ENCODE results near the gene PDZRN3.

The PDZRN3 gene

DNA sequence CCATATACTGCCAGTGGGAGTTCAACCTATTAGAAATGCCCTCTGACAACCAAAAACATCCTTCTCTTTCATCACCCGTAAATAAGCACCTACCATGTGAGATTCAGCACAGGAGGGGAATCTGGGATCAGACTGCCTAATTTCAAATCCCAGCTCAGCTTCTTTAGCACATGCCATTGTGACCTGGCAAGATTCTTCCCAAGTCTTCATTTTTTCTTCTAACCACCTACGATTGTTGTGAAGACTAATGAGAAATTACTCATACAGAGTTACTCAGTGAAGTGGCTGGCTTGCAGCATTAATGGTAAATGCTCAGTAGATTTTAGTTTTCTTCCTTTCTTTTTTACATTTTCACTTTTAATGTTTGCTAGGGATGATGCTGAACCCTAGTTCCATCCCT, 176.7 kb downstream of the PDZRN3 start:
- no peak for DNase-seq

DNA sequence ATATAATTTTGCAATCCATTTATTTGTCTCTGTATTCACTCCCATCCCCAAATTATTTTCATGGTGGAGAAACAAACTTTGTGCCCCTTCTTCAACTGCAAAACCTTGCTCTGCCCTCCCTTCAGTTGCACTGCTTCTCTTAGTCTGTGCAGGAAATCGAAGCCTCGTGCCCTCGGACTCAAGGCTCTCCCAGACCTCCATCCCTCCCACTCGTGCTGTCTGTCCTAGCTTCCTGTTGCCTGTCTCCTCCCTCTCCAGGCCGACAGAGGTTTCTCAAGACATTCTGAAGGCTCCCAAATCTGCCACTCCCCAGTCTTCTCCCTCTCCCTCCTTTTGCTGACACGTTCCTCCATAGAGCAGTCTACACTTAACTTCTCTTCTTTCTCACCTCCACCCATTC, 177.6 kb downstream of the PDZRN3 start:
- no peak for DNase-seq

DNA sequence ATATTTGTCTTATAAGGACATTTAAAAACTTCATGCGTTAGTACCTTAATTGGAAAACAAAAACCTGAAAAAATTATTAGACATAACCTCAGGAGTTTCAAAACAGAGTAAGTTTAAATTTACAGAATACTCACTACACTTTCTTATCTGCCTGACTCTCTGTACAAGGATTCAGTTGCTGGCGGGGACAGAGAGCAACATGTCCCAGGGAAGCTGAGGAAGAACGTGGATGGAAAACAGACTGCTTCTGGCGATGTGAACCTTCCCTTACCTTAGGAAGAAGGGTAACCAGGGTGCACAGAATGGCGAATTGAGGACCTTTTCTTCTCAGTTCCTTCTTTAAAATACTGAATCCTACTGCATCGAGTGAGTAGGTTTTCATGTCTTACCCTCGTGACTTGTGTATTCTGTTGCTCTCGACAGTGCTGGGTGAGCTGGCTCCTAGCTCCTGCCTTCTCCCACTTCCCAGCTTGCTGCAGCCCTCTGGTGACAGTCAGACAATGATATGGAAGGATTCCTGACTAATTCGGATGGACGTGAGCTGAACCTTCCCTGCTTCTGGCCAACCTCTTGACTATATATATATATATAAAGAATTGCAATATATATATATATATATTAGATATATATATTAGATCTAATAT, 178.2 kb downstream of the PDZRN3 start:
- DNase-seq: no peak

DNA sequence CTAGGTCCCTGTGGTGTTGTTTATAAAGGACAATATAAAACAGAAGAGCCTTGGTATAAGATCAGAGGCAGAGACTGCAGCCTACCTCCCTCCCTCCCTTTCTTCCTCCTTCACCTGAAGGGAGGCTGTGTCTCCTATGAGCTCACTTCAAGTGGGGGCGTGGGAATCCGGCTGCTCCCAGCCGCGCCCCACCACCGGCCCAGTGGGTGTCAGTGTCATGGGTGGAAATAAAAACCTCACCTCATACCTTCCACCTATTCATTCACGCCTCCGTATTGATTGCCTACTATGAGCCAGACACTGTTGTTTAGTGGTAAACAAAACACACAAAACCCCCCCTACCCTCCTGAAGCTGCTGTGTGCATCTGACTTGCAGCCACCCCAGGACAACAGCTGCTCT, 181.9 kb downstream of the PDZRN3 start:
- no peak for DNase-seq

DNA sequence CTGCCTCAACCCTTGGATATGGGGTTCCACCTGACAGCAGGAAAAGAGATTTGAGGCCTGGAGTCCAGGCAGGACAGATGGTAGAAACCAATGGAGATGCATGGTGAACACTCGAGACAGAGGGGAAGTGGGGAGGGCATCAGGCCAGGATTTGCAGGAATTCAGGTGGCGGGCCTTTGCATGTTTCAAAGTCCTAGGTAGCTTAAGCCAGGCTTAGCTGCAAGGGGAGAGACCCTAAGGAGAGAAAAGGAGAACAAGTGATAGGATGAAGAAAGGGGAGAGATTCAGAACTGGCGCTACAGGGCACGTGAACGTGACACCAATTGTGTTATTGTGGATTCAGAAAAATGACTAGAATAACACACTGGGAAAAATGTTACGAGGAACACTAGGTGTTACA, 182.6 kb downstream of the PDZRN3 start:
- DNase-seq: no peak

DNA sequence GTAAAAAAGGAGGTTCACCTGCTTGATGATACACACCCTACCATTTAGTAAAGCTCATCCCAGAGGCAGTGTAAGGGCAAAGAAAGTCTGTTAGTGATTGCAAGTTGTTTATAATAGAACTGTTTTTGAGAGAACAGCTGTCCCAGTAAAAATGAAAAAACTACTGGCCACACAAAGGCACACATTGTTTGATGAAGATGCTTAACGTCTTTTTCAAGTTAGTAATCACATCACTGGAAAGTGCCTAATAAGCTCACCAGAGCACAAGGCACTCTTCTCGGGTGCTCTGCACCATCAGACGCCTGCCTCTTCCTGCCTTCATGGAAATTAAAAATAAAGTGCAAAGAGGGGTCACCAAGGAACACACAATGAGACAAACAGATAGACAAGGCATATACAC, 186.9 kb downstream of the PDZRN3 start:
- DNase-seq: no peak

DNA sequence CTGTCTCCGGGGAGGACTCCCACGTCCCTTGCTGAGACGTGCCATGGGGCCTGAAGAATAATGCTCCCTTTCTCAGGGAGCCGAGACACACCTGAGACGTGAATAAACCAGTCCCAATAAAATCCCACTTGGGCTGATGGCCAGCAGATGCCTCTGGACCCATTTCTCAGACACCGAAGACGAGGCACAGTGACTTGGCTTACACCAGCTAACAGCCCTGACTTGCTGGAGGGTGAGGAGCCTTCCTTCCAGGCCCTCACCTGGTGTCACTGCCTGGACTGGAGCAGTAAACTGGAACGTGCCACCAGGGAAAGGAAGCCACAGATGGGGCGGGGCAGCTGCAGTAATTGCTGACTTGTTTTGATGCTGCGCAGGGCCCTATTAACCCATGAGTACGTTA, 189.7 kb downstream of the PDZRN3 start:
- no peak for DNase-seq

DNA sequence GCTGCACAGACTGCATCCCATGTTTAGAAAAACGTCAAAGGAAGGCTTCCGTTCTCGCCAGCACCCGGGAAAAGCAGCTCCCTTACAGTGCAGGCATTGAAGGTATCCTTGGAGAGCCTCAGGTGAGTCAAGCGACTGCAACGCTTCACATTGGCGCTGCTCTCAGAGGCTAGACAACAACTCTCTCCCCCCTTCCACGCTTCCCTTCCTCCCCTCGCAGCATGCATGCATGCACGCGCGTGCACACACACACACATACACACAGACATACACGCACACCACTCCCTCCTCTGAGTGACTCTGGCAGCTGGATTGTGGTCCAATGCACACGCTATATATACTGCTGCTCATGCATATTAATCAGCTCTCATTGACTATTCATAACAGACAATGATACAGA, 191.1 kb downstream of the PDZRN3 start:
- no peak for DNase-seq

DNA sequence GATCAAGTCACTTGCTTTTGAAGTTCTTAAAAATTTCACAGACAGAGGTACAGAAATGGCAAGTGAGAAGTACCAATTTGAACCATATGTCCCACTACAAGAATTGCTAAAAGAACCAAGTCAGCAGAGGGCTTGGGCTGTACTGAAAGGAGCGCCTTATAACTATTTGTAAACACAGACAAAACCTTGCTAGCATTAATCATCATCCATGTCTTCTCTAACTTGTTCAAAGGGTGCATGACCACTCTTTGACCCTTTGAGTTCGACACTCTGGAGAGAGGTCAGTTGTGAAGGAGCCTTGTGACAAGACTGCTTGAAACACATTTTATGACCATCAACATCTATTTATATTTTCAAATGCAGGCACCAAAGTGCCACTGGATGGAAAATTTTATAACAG, 191.7 kb downstream of the PDZRN3 start:
- no peak for DNase-seq

DNA sequence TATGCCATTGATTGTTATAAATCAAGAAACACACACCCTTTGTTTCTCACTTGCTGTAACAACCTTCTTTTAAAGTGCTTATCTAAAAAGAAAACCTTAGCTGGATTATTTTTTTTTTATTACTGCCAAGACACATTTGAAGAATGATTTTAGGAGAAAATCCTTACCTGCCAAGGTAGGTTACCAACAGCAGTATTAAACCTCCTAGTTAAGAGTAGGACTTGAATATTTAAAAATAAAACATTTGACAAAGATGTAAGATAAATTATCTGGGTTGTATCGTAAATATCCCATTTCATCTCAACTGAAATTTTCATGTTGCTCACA, 192.1 kb downstream of the PDZRN3 start:
- DNase-seq: no peak

DNA sequence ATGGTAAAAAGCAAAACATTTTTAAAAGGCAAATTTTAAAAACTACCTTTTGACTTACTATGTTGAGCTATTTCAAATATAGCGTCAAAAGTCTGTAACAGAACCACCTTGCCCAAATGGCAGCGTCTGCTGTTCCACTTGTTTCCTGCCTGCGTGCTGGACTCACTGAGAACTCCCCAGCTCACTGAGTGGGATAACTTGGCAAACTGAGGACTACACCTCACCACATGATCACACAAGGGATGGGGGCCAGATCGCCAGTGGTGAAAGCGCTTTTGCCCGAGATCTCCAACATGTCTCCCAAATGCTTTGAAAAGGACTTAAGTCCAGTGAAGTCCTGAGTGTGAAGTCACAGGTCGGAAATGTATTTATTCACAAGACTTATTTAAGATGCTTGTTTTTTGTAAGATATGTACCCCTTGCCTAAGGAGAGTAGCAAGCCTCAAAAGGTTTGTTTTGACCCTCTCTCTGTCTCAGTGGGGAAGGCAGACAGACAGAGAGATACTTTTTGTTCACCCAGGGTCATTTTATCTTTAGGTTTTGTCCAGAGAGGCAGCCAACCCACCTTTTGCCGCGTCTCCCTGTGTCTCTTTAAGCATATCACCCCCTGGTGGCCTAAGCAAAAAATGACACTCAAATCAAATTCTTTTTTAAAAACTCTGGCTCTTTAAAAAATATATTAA, 192.6 kb downstream of the PDZRN3 start:
- DNase-seq: no peak

DNA sequence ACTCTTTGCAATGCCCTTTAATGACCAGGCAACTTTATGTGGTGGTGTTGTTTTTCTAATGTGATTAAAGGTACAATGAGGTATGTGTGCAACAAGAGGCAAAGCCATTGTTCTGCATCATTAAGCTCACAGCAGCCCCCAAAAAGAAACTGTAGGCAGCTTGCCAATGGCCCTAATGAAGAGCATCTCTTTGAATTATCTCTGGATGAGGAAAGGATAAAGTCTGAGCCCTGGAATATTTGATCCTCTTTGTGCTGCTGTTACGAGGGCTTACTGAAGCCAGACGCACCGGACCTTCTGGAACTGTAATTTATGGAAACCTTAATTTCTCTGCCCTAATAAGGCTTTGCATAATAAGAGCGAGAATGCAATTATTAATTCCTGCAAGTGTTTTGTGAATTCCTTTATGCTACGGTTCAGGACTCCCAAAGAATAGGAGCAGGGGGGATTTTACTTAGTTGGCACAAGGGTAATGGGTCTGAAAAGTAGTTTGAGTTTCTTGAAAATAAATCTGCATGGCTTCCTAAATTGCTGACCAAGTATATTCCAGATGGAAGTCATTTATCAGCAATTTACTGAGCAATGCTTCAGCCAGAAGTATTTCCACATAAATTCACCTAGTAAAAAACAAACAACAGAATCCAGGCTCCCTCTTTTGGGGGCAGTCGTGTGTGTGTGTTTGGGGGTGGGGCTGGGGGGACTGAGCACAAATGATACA, 193.4 kb downstream of the PDZRN3 start:
- DNase-seq: no peak

DNA sequence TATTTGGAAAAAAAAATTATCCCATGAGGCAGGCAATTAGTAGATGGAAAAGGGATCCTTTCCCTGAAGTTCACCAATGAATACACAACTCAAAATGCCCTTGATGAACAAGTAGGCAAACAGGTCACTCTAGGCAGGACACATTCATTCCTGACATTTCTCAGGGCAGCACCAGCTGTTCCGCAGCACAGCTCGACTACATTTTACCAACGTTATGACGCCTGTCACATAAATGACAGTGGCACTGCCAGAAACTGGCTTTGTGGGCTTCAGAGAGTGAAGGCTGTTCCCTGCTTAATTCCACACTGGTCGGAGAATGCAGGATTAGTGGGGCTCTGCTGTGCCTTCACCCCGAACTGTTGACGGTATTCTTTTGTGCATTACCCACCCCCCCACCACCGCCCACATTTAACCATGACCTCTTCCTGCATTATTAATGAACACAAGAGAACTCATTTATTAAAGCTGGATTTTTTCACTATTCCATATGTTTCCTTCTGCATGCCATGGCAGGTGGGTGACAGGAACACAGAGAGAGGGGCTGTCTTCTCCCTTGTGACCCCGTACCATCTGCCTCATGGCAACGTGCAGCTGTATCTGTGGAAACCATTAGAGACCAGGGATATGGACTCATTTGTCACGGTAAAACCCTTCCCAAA, 197.6 kb downstream of the PDZRN3 start:
- DNase-seq: no peak

DNA sequence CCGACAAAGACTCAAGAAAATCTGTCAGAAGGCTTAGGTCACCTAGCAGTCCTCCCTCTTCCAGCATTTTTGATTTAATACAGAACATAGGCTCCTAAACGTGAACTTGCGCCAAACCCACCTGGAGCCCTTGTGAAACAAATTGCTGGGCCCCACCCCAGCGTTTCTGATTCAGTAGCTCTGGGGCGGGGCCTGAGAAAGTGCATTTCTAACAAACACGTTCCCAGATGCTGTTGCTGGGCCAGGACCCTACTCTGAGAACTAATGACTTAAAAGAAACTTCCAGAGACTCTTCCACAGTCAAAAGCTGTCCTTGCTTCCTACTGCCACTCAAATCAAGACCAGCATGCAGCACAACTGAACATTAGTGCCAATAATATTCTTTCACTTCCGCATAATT, 198.1 kb downstream of the PDZRN3 start:
- no peak for DNase-seq

DNA sequence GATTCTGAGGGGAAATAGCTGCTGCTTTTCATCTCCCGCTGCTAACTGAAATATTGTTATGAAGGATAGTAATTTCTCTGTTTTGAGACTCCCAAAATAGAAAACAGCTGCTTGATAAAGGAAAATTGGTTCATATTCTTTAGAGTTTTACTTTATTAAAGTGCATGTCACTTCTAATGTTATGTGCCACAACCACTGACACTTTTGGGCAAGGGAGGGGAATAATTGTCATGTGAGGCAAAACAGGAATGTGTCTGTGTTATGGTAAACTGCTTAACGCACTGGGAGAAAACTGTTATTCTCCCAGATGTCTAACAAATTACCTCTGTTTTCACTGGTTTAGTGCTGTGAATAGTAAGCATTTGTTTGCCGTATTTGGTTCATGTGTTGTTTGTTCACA, 201.6 kb downstream of the PDZRN3 start:
- no peak for DNase-seq

DNA sequence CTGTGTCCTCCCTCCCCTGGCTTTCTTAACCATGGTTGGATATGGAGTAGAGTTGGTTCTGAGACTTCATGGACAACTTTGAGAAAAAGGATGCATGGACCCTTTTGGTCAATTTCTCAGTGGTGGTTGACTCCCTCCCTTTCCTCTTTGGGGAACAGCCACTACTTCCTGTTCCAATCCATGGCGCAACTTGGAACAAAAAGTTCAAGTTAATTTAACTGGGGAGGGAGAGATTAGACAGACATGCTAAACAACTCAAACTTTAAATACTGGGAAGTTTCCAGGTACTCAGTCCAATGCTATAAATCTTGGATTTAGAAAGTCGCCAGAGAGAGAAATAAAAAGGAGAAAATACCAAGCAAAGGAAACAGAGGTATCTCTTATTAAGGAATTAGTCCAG, 202.2 kb downstream of the PDZRN3 start:
- no peak for DNase-seq

DNA sequence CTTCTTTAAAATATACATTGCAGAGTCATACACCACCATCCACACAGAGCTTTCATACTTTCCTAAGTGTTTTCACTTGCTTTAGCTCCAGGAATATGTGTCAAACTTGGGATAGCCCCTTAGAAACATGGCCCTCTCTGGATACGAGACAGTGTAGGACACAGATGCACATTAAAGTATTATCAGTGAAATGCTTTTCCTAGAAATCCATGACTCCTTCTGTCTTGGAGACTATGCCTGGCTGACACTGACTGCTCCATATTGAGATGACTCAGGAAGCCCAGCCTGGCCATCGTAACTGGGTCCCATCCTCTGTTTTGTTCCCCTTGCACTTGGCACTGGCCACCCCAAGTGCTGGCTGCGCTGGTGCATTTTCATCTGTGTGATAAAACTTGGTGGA, 204.8 kb downstream of the PDZRN3 start:
- peak; percentile 38 for DNase-seq

DNA sequence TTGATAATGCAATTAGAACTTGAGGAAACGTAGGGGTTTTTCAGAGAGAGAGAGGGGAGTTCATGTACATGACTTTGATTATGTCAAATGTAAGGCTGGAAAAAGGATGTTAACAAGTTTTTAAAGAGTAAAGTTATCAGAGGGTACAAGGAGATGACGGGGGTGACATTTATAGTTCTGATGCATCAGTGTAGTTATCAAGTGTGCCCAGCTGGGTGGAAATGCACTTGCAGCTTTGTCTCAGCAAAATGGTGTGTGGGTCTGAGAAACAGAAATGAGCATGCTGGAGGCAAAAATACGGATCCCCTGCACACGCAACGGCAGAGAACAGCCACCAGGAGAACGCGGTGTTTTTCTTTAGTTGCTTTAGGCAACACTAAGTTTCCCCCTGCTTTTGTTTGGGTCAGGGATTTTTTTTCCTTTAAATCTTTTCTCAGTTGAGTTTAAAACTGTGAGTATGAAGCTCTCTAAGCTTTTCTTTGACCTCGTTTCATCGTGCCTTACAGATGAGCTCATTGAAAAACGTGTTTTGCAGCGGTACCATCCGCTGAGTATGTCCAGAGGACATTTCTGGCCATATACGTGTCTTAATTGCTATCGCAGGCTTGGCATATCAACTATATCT, 205.4 kb downstream of the PDZRN3 start:
- peak; percentile 53 for DNase-seq

DNA sequence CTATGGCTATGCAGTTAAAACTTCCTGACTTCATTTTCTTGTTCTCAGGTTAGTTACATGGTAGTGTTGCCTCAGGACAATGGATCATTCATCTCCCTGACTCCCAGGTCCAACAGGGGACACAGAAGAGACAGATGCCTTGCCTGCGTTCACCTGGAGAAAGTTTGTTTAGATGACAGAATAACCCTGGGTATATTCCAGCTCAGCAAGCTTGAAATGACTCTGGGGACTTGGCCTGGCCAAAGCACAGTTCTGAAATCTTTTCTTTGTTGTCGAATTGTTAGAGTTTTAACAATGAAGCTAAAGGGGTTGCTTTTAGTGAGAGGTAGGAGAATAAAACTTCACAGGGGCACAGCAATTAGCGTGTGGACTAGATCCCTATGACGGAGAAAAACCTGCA, 206.1 kb downstream of the PDZRN3 start:
- DNase-seq: no peak

DNA sequence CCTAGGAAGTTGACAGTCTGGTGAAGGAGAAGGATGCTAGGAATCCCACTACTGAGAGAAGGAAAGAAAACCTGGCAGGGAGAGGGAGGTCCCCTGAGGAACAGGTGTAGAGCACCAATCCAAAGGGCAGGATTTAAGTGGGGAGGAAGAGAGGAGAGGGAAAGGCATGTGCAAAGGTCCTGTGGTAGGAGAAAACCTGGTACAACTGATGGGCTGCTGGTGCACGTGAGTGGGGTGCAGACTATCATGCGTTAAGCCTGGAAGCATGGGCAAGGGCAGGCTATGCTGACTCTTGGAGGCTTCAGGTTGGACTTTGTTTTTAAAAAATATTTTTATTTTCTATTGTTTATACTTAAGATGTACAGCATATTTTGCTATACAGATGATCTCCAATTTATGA, 209.6 kb downstream of the PDZRN3 start:
- no peak for DNase-seq

DNA sequence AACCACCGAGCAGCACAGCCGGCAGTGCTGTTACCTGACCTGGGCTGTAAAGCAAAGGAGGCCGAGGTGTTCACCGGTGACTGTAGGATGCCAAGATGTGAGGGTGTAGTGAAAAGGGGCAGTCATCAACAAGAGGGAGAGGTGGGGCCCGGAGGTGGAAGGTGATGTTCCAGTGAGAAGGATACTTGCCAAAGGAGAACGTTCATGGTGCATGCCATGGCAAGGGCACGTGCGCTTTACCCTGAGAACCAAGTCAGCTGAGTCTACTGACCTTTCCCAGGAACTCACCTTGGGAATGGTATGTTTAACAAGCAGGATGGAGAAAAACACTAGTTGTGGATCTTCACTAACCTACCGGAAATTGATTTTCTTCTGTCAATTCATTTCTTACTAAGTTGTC, 211.1 kb downstream of the PDZRN3 start:
- no peak for DNase-seq

DNA sequence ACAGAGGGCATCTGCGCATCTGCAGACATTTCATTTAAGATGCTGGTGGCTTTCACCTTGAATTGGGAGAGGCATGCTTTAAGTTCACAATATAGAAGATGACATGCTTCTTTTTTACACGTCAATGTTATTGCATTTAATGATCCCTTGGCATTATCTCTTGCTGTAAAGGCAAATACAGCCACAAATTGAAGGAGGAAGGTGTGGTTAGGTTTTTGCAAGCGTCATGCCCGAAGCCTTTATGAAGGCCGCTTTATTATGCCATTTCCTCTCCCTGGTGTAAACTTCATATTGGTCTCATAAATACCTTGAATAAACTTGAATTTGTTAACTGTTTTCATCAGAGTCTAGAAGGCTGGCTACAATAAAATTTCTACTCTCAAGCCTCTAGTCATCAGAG, 212.7 kb downstream of the PDZRN3 start:
- DNase-seq: no peak

DNA sequence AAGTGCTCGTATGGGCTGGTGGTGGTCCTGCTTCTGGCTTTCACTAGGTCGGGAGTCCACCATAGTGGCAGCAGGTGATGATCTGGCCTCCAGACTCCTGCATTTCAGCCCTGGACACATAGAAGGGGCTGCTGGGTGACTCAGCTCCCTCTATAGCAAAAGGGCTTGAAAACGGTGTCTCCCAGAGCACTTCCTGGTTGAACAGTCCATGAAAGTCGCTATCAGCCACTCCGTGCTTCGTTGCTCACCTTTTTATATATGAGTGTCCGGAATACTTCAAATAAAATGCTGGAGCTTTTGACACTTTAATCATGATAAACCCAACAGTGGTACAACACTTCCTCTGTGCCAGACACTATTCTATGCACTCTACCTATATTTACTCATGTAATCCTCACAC, 213.2 kb downstream of the PDZRN3 start:
- DNase-seq: no peak
